HEK293T (cell line): ENCODE results near the gene HDHD5.

ENCODE experiments used
- ARNT ChIP-seq: fragments of 450-650 bp; IDR thresholded peaks from 2 replicates; pipeline ENCODE4 v1.6.1; 2017; ENCODE audit warnings: mild to moderate bottlenecking
- BHLHE40 ChIP-seq: fragments of 450-650 bp; IDR thresholded peaks from 2 replicates; pipeline ENCODE4 v1.6.1; 2016; ENCODE audit warnings: mild to moderate bottlenecking, moderate library complexity, borderline replicate concordance
- CTBP1 ChIP-seq: fragments of 450-650 bp; IDR thresholded peaks from 2 replicates; pipeline ENCODE4 v1.6.1; 2016; ENCODE audit warnings: borderline replicate concordance
- ELF4 ChIP-seq: fragments of 450-650 bp; IDR thresholded peaks from 2 replicates; pipeline ENCODE4 v1.6.1; 2017; ENCODE audit warnings: antibody characterized with exemption
- FOXA1 ChIP-seq: fragments of 450-650 bp; IDR thresholded peaks from 2 replicates; pipeline ENCODE4 v1.6.1; 2016; ENCODE audit warnings: mild to moderate bottlenecking
- FOXK2 ChIP-seq: fragments of 450-650 bp; IDR thresholded peaks from 2 replicates; pipeline ENCODE4 v1.6.1; 2016; ENCODE audit warnings: mild to moderate bottlenecking
- FOXM1 ChIP-seq: fragments of 450-650 bp; IDR thresholded peaks from 2 replicates; pipeline ENCODE4 v1.6.1; 2017; ENCODE audit warnings: mild to moderate bottlenecking, borderline replicate concordance
- HDGF ChIP-seq: fragments of 450-650 bp; IDR thresholded peaks from 2 replicates; pipeline ENCODE4 v1.6.1; 2017; ENCODE audit warnings: antibody characterized with exemption, borderline replicate concordance
- NFRKB ChIP-seq: fragments of 450-650 bp; IDR thresholded peaks from 2 replicates; pipeline ENCODE4 v1.6.1; 2016; ENCODE audit warnings: mild to moderate bottlenecking, moderate library complexity
- SP1 ChIP-seq: fragments of 450-650 bp; IDR thresholded peaks from 2 replicates; pipeline ENCODE4 v1.6.1; 2017
- SUZ12 ChIP-seq: fragments of 450-650 bp; IDR thresholded peaks from 2 replicates; pipeline ENCODE4 v1.6.1; 2016; ENCODE audit warnings: mild to moderate bottlenecking
- TARDBP ChIP-seq: fragments of 450-650 bp; IDR thresholded peaks from 2 replicates; pipeline ENCODE4 v1.6.1; 2016
- ZNF384 ChIP-seq: fragments of 450-650 bp; IDR thresholded peaks from 2 replicates; pipeline ENCODE4 v1.6.1; 2016

DNA sequence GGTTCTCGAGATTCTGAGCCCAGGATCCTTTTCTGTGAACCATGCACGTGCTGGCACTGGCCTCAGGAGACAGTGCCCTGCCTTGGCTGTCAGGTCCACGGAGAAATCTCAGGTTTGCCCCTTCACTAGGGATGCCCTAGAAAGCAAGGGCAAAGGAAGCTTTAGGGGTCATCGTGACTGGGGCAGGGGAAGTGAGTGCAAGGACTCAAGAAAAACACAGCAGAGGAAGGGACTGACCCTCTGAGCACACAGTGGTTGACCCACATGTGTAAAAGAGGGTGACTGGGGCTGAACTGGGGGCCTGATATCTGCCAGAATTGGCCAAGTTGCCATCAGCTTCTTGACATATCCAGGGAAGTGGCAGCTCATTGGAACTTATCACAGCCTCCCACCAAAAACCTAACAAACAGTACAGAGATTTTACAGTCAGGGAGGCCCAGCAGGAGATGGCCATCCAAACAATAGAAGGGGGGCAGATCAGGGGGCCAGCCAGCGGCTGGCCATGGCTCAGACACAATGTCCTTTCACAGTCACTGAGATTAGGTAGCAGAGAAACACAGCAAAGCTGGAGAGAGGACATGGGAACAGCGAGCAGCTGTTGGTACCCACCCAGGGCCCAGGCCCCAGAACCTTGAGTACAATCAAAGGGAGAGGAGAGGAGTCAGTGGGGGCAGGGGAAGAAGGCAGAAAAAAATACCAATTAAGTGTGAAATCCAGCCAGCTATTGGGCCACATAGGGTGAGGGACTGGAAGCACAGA lies 42.3 kb downstream of the HDHD5 start:
- TF ChIP-seq FOXK2 = no peak
- TF ChIP-seq SP1 = no peak
- no peak for TF ChIP-seq BHLHE40
- TF ChIP-seq TARDBP = no peak
- no peak for TF ChIP-seq FOXA1
- TF ChIP-seq FOXM1 = no peak
- TF ChIP-seq ELF4 = no peak
- TF ChIP-seq HDGF = no peak
- TF ChIP-seq SUZ12 = no peak
- no peak for TF ChIP-seq ARNT
- no peak for TF ChIP-seq ZNF384
- TF ChIP-seq NFRKB = no peak
- no peak for TF ChIP-seq CTBP1
